CD14-positive monocyte (primary cell): ENCODE data around the gene HDHD5. TPM values are rescaled to one million over a fixed set of nuclear protein-coding genes. Genes with fewer than 3 reads are reported as not detected.
A peak's percentile ranks its signal among the peaks of the same experiment; 100 is the strongest.

ENCODE experiments used
- DNase-seq, 3 donors: peaks; one replicate each; pipeline ENCODE4 v3.0.0-alpha.2; 2011 to 2022
- H2AFZ ChIP-seq: 2 replicates; pipeline ENCODE4 v1.6.0; 2012; ENCODE audit warnings: mild to moderate bottlenecking, low read depth, low read length, inconsistent platforms; ENCODE audit not compliant: insufficient read depth, poor library complexity, severe bottlenecking
- H3K27ac ChIP-seq, 2 donors: 1 replicate in 1 of 2; 2 replicates in 1 of 2; pipeline ENCODE4 v1.5.1; 2012 to 2013; ENCODE audit warnings: low read length in 2 of 2, control low read depth in 1 of 2, inconsistent platforms in 1 of 2, low read depth in 1 of 2, mild to moderate bottlenecking in 1 of 2
- H3K27me3 ChIP-seq, 2 donors: one replicate each; pipeline versions ENCODE4 v1.6.0 to v1.6.1; 2011 to 2013; ENCODE audit warnings: low read length in 2 of 2; ENCODE audit not compliant: control insufficient read depth in 2 of 2, insufficient read depth in 2 of 2
- H3K36me3 ChIP-seq, 2 donors: replicated peaks in 1 of 2; 1 replicate in 1 of 2; 2 replicates in 1 of 2; pipeline versions ENCODE4 v1.5.1 to v1.6.1; 2012 to 2013; ENCODE audit warnings: low read length in 2 of 2, control low read depth in 1 of 2, inconsistent platforms in 1 of 2, mild to moderate bottlenecking in 1 of 2; ENCODE audit not compliant: insufficient read depth in 2 of 2, control insufficient read depth in 1 of 2
- H3K4me1 ChIP-seq, 2 donors: 1 replicate in 1 of 2; 2 replicates in 1 of 2; pipeline versions ENCODE4 v1.5.1 to v1.6.1; 2012 to 2013; ENCODE audit warnings: low read length in 2 of 2, control low read depth in 1 of 2, inconsistent platforms in 1 of 2, mild to moderate bottlenecking in 1 of 2, moderate library complexity in 1 of 2; ENCODE audit not compliant: insufficient read depth in 2 of 2, control insufficient read depth in 1 of 2
- H3K4me2 ChIP-seq: replicated peaks from 2 replicates; pipeline ENCODE3; 2012; ENCODE audit warnings: low read length, moderate library complexity, mild to moderate bottlenecking; ENCODE audit not compliant: poor library complexity, severe bottlenecking; ENCODE audit errors: extremely low read depth
- H3K4me3 ChIP-seq, 3 experiments: fragments of 200-600 bp in 1 of 3; sonication (generic) in 1 of 3; replicated peaks in 1 of 3; 1 replicate in 2 of 3; 2 replicates in 1 of 3; pipeline ENCODE4 v1.5.1; 2011 to 2013; ENCODE audit warnings: low read length in 3 of 3, mild to moderate bottlenecking in 3 of 3, control low read depth in 2 of 3, low read depth in 2 of 3, inconsistent platforms in 1 of 3, moderate library complexity in 1 of 3
- H3K79me2 ChIP-seq: 2 replicates; pipeline ENCODE4 v1.6.0; 2012; ENCODE audit warnings: mild to moderate bottlenecking, control low read depth, inconsistent platforms, low read length, moderate library complexity; ENCODE audit not compliant: insufficient read depth
- H3K9ac ChIP-seq: 2 replicates; pipeline ENCODE4 v1.6.0; 2017; ENCODE audit warnings: low read length, mild to moderate bottlenecking; ENCODE audit not compliant: insufficient read depth, poor library complexity, severe bottlenecking
- H3K9me3 ChIP-seq, 2 donors: replicated peaks in 1 of 2; 1 replicate in 1 of 2; 2 replicates in 1 of 2; pipeline versions ENCODE4 v1.5.1 to v1.6.1; 2012 to 2013; ENCODE audit warnings: low read length in 2 of 2, control low read depth in 1 of 2; ENCODE audit not compliant: control insufficient read depth in 1 of 2, insufficient read depth in 1 of 2
- H4K20me1 ChIP-seq: 2 replicates; pipeline ENCODE4 v1.6.0; 2012; ENCODE audit warnings: mild to moderate bottlenecking, low read length, control low read depth, moderate library complexity; ENCODE audit not compliant: insufficient read depth
- H3K27ac Mint-ChIP-seq, 7 donors: one replicate each; pipeline ENCODE4 v1.8.0; 2020; ENCODE audit warnings: mild to moderate bottlenecking in 7 of 7, mixed read lengths in 7 of 7, moderate library complexity in 6 of 7, inconsistent platforms in 2 of 7
- H3K27me3 Mint-ChIP-seq, 3 donors: one replicate each; pipeline ENCODE4 v1.8.0; 2021 to 2022; ENCODE audit warnings: low read depth in 3 of 3, mild to moderate bottlenecking in 3 of 3, mixed read lengths in 3 of 3, moderate library complexity in 3 of 3, inconsistent platforms in 1 of 3
- H3K36me3 Mint-ChIP-seq, 2 donors: one replicate each; pipeline ENCODE4 v1.8.0; 2020; ENCODE audit warnings: mixed read lengths in 2 of 2, inconsistent platforms in 1 of 2, mild to moderate bottlenecking in 1 of 2
- H3K4me1 Mint-ChIP-seq: one replicate; pipeline ENCODE4 v1.8.0; 2020; ENCODE audit warnings: mild to moderate bottlenecking, mixed read lengths
- H3K4me3 Mint-ChIP-seq, 2 donors: one replicate each; pipeline ENCODE4 v1.8.0; 2020; ENCODE audit warnings: mild to moderate bottlenecking in 2 of 2, mixed read lengths in 2 of 2, moderate library complexity in 1 of 2
- H3K9me3 Mint-ChIP-seq, 7 donors: one replicate each; pipeline ENCODE4 v1.8.0; 2020 to 2022; ENCODE audit warnings: mixed read lengths in 7 of 7, mild to moderate bottlenecking in 6 of 7, moderate library complexity in 6 of 7, inconsistent platforms in 2 of 7
- CTCF ChIP-seq: fragments of 200-600 bp; IDR thresholded peaks from one replicate; pipeline ENCODE4 v1.8.0; 2022; ENCODE audit warnings: antibody characterized with exemption, mild to moderate bottlenecking
- WGBS: methylation state at CpG from one replicate; pipeline ENCODE4 v1.1.5; 2013; ENCODE audit warnings: missing lambda C conversion rate; ENCODE audit not compliant: insufficient coverage; 5-methylcytosine and 5-hydroxymethylcytosine counted together
- intact Hi-C, 2 donors: fragments of 100-400 bp; cut with micrococcal nuclease; formaldehyde crosslinking; loops; one replicate each; pipeline versions ENCODE4 v1.15.0 to v1.15.1; 2023
- polyA plus RNA-seq, 3 donors: library from polyadenylated mRNA; depleted of rRNA in 1 of 3; unstranded in 2 of 3; stranded (reverse) in 1 of 3; fragments of 300-500 nt in 2 of 3; fragments of >200 nt in 1 of 3; fragmentation: Illumina TruSeq in 2 of 3; gene quantifications; 1 replicate in 2 of 3; 2 replicates in 1 of 3; pipeline ENCODE4 v1.2.3, GENCODE V29; 2012 to 2021

HDHD5 gene
- polyA plus RNA-seq, 3 donors, result 75.9 to 119 (median 79.9) TPM

DNA sequence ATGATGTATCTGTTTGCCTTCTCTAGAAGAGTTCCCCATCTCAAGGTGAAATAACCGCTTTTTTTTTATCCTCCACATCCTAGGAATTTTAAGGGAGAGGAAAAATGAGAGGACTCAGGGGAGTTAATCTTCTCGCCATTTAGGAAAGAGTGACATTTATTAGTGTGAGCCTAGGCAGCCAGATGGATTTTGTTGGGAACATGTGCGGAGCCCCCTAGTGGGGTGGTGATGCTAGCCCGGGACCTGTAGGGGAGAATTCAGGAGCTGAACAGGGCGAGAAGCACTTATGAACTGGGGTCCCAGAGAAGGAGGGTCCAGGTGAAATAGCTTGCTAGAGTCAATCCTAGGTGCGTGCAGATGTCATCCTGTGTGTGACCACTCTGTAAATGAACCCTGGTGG lies 63.5 kb downstream of the HDHD5 start:
- Histone ChIP-seq H3K9me3 (no peaks in the 10 kb centered on the region), H3K27me3 (no peaks in the 10 kb centered on the region), H4K20me1 (peaks cover 95% of the 10 kb centered on the region), H3K9ac (peak overlapping the region; percentile 6), H2AFZ (no peak overlapping the region), H3K4me1 (peaks cover 98 to 100% of the 10 kb centered on the region in 2 donors), H3K4me2 (peak overlapping the region; percentile 42), H3K4me3 (peak overlapping the region in 1 of 3 experiments; percentile 57), H3K79me2 (peaks cover 97% of the 10 kb centered on the region), H3K36me3 (peaks cover 46 to 55% of the 10 kb centered on the region in 2 donors), H3K27ac (peak overlapping the region; percentile 80 to 87)
- Mint-ChIP-seq H3K4me3 (peak overlapping the region in 1 of 2 donors; percentile 60), H3K36me3 (peaks cover 54 to 81% of the 10 kb centered on the region in 2 donors), H3K27me3 (peaks cover 0 to 2% (median 0%) of the 10 kb centered on the region in 3 donors), H3K4me1 (peaks cover 98% of the 10 kb centered on the region), H3K9me3 (peaks cover 0 to 2% (median 0%) of the 10 kb centered on the region in 7 donors), H3K27ac (peak overlapping the region; percentile 78 to 97 (median 95))
- TF ChIP-seq CTCF, result peak; percentile 39
- DNase-seq, result no peak
- intact Hi-C loops, result no loop called here
- 89% methylated on average over 3 of the region's 6 CpGs for WGBS

- intact Hi-C loops, result loop anchor here in 1 of 2 donors (2.0 kb wide), 1 partner anchor 24 kb away; no protein-coding TSS in a partner anchor
Measured at GRCh38 chr22:17093081-17093480, 66.0 kb downstream of the HDHD5 start.

More at GRCh38 chr22:17093081-17093480, 66.0 kb downstream of the HDHD5 start:
- Histone ChIP-seq H3K36me3 (peaks cover 30 to 45% of the 10 kb centered on the region in 2 donors), H3K79me2 (peaks cover 100% of the 10 kb centered on the region), H3K4me2 (peak overlapping the region; percentile 50), H3K4me1 (peaks cover 98 to 100% of the 10 kb centered on the region in 2 donors), H3K9ac (no peak overlapping the region), H3K9me3 (no peaks in the 10 kb centered on the region), H4K20me1 (peaks cover 100% of the 10 kb centered on the region), H2AFZ (no peak overlapping the region), H3K27me3 (no peaks in the 10 kb centered on the region), H3K4me3 (peak overlapping the region in 1 of 3 experiments; percentile 32), H3K27ac (peak overlapping the region in 1 of 2 donors; percentile 65)
- H3K4me1 Mint-ChIP-seq, result peaks cover 96% of the 10 kb centered on the region
- H3K27ac Mint-ChIP-seq, result peak overlapping the region in 6 of 7 donors; percentile 58 to 84 (median 72)
- H3K4me3 Mint-ChIP-seq, result peak overlapping the region in 1 of 2 donors; percentile 11
- H3K36me3 Mint-ChIP-seq, result peaks cover 42 to 80% of the 10 kb centered on the region in 2 donors
- no peak for DNase-seq
- WGBS, result 86% methylated on average over 1 of the region's 3 CpGs
- no peak for TF ChIP-seq CTCF
- H3K27me3 Mint-ChIP-seq, result peaks cover 0 to 2% (median 0%) of the 10 kb centered on the region in 3 donors
- peaks cover 0 to 2% (median 0%) of the 10 kb centered on the region in 7 donors for H3K9me3 Mint-ChIP-seq
